H1 (cell line): ENCODE data around the gene TCF4. TPM values are rescaled to one million over a fixed set of nuclear protein-coding genes. Genes with fewer than 3 reads are reported as not detected.

Experiments
- CTCF ChIA-PET: fragments of 300-600 bp; sonication (Branson Sonifier 250); formaldehyde crosslinking; loops from one replicate; lab custom pipeline; 2021; ENCODE audit not compliant: partially characterized antibody; lab: Charles Lee
- POLR2A ChIA-PET: fragments of 300-600 bp; sonication (Branson Sonifier 250); formaldehyde crosslinking; loops from one replicate; lab custom pipeline; 2021; ENCODE audit warnings: inconsistent platforms; ENCODE audit not compliant: partially characterized antibody; lab: Charles Lee
- DNase-seq, 2 experiments: peaks; one replicate each; pipeline versions ENCODE4 v3.0.0 to v3.0.0-alpha.2; 2010 to 2022; ENCODE audit warnings: low spot score in 2 of 2, low read depth in 1 of 2, mixed read lengths in 1 of 2
- FAIRE-seq: peaks from 2 replicates; lab custom pipeline; 2011; peaks lifted over from hg19 to GRCh38; lab: Jason Lieb, UNC
- H2AFZ ChIP-seq: 2 replicates; pipeline ENCODE4 v1.8.1; 2012; ENCODE audit warnings: low read length, inconsistent platforms
- H2AK5ac ChIP-seq: 2 replicates; pipeline ENCODE4 v1.6.1; 2013; ENCODE audit warnings: low read depth, low read length
- H2BK120ac ChIP-seq: replicated peaks from 2 replicates; pipeline ENCODE3; 2013; ENCODE audit warnings: low read depth, low read length, inconsistent platforms
- H2BK12ac ChIP-seq: 2 replicates; pipeline ENCODE4 v1.6.1; 2013; ENCODE audit warnings: low read depth, low read length
- H2BK15ac ChIP-seq: 2 replicates; pipeline ENCODE4 v1.6.1; 2013; ENCODE audit warnings: low read length
- H2BK20ac ChIP-seq: 2 replicates; pipeline ENCODE4 v1.6.1; 2013; ENCODE audit warnings: low read length
- H2BK5ac ChIP-seq: 2 replicates; pipeline ENCODE4 v1.6.1; 2013; ENCODE audit warnings: low read depth, low read length
- H3K14ac ChIP-seq: 2 replicates; pipeline ENCODE4 v1.6.1; 2013; ENCODE audit warnings: inconsistent platforms; ENCODE audit not compliant: insufficient read length
- H3K18ac ChIP-seq: 2 replicates; pipeline ENCODE4 v1.6.1; 2013; ENCODE audit warnings: low read length; ENCODE audit errors: extremely low read depth
- H3K23ac ChIP-seq: 2 replicates; pipeline ENCODE4 v1.6.1; 2013; ENCODE audit warnings: inconsistent platforms; ENCODE audit not compliant: insufficient read length
- H3K23me2 ChIP-seq: 2 replicates; pipeline ENCODE4 v1.6.1; 2013; ENCODE audit warnings: low read depth, low read length
- H3K27ac ChIP-seq: 2 replicates; pipeline ENCODE4 v1.6.1; 2011; ENCODE audit warnings: low read depth, low read length, inconsistent platforms
- H3K27me3 ChIP-seq, 4 experiments: replicated peaks in 1 of 4; 1 replicate in 1 of 4; 2 replicates in 3 of 4; pipeline versions ENCODE4 v1.6.1 to v1.8.1; 2011 to 2013; ENCODE audit warnings: low read length in 3 of 4, mild to moderate bottlenecking in 3 of 4, inconsistent platforms in 2 of 4, mixed read lengths in 2 of 4, moderate library complexity in 1 of 4; ENCODE audit not compliant: control insufficient read depth in 3 of 4, insufficient read depth in 3 of 4; ENCODE audit errors: extremely low read depth in 1 of 4
- H3K36me3 ChIP-seq, 4 experiments: 2 replicates each; pipeline versions ENCODE4 v1.6.1 to v1.8.1; 2011 to 2013; ENCODE audit warnings: mild to moderate bottlenecking in 4 of 4, low read length in 3 of 4, moderate library complexity in 2 of 4, control low read depth in 1 of 4, inconsistent platforms in 1 of 4; ENCODE audit not compliant: insufficient read depth in 4 of 4, control insufficient read depth in 2 of 4
- H3K4ac ChIP-seq: replicated peaks from 2 replicates; pipeline ENCODE3; 2013; ENCODE audit warnings: low read length, low read depth, mixed read lengths, inconsistent platforms; ENCODE audit not compliant: insufficient read length
- H3K4me1 ChIP-seq, 4 experiments: replicated peaks in 1 of 4; 1 replicate in 1 of 4; 2 replicates in 3 of 4; pipeline versions ENCODE4 v1.6.1 to v1.8.1; 2011 to 2013; ENCODE audit warnings: low read length in 3 of 4, inconsistent platforms in 2 of 4, mixed read lengths in 1 of 4; ENCODE audit not compliant: insufficient read depth in 4 of 4, control insufficient read depth in 3 of 4
- H3K4me2 ChIP-seq, 2 experiments: 2 replicates each; pipeline versions ENCODE4 v1.6.1 to v1.8.1; 2011 to 2013; ENCODE audit warnings: low read depth in 2 of 2, low read length in 2 of 2, control low read depth in 1 of 2, inconsistent platforms in 1 of 2, mild to moderate bottlenecking in 1 of 2; ENCODE audit not compliant: insufficient read depth in 1 of 2
- H3K4me3 ChIP-seq, 4 experiments: fragments of 200-600, 300-600 bp in 1 of 4; sonication (generic), shearing (Covaris generic), sonication (Bioruptor Twin) in 1 of 4; 2 replicates each; pipeline versions ENCODE4 v1.5.1 to v1.8.1; 2011 to 2016; ENCODE audit warnings: low read length in 4 of 4, low read depth in 3 of 4, control low read depth in 2 of 4, inconsistent platforms in 2 of 4, mild to moderate bottlenecking in 2 of 4, mixed read lengths in 1 of 4, moderate library complexity in 1 of 4; ENCODE audit not compliant: insufficient read depth in 2 of 4; ENCODE audit errors: extremely low read depth in 1 of 4
- H3K56ac ChIP-seq: replicated peaks from 2 replicates; pipeline ENCODE3; 2013; ENCODE audit warnings: low read depth, mild to moderate bottlenecking, mixed read lengths, low read length, inconsistent platforms; ENCODE audit not compliant: insufficient read length
- H3K79me1 ChIP-seq: 2 replicates; pipeline ENCODE4 v1.6.1; 2013; ENCODE audit warnings: low read depth, low read length, control low read depth
- H3K79me2 ChIP-seq, 2 experiments: 2 replicates each; pipeline versions ENCODE4 v1.6.1 to v1.8.1; 2012 to 2013; ENCODE audit warnings: low read length in 2 of 2, mild to moderate bottlenecking in 2 of 2, inconsistent platforms in 1 of 2; ENCODE audit not compliant: insufficient read depth in 2 of 2, control insufficient read depth in 1 of 2
- H3K9ac ChIP-seq, 4 experiments: replicated peaks in 1 of 4; 1 replicate in 1 of 4; 2 replicates in 3 of 4; pipeline versions ENCODE4 v1.6.1 to v1.8.1; 2011 to 2013; ENCODE audit warnings: low read depth in 3 of 4, low read length in 3 of 4, control low read depth in 2 of 4, mild to moderate bottlenecking in 2 of 4, moderate library complexity in 2 of 4, inconsistent platforms in 1 of 4; ENCODE audit errors: extremely low read depth in 1 of 4
- H3K9me3 ChIP-seq, 2 experiments: 2 replicates each; pipeline versions ENCODE4 v1.6.1 to v1.8.1; 2012 to 2013; ENCODE audit warnings: mild to moderate bottlenecking in 2 of 2, moderate library complexity in 2 of 2, control low read depth in 1 of 2, inconsistent platforms in 1 of 2, low read depth in 1 of 2, low read length in 1 of 2, mixed read lengths in 1 of 2; ENCODE audit not compliant: insufficient read depth in 2 of 2
- H4K20me1 ChIP-seq, 2 experiments: replicated peaks in 1 of 2; 2 replicates each; pipeline versions ENCODE3 to v1.8.1; 2011 to 2013; ENCODE audit warnings: inconsistent platforms in 2 of 2, low read length in 2 of 2, mild to moderate bottlenecking in 1 of 2; ENCODE audit not compliant: insufficient read depth in 2 of 2, control insufficient read depth in 1 of 2
- H4K5ac ChIP-seq: 2 replicates; pipeline ENCODE4 v1.6.1; 2013; ENCODE audit warnings: low read length, low read depth, mixed read lengths, inconsistent platforms; ENCODE audit not compliant: insufficient read length
- H4K8ac ChIP-seq: 2 replicates; pipeline ENCODE4 v1.8.0; 2013; ENCODE audit warnings: mild to moderate bottlenecking, moderate library complexity, low read length, inconsistent platforms; ENCODE audit not compliant: insufficient read depth; ENCODE audit errors: extremely low read depth
- H4K91ac ChIP-seq: replicated peaks from 2 replicates; pipeline ENCODE3; 2013; ENCODE audit warnings: low read length, mixed read lengths, inconsistent platforms; ENCODE audit not compliant: insufficient read length
- JUND ChIP-seq: IDR thresholded peaks from 2 replicates; pipeline ENCODE4 v1.6.1; 2011; ENCODE audit warnings: mild to moderate bottlenecking, improper control_type of control experiment, low read length
- NANOG ChIP-seq: IDR thresholded peaks from 2 replicates; pipeline ENCODE4 v1.6.1; 2011; ENCODE audit warnings: low read length, low read depth, mild to moderate bottlenecking, inconsistent platforms; ENCODE audit not compliant: insufficient read depth, poor library complexity, severe bottlenecking
- SAP30 ChIP-seq: fragments of 300-600 bp; sonication (generic); IDR thresholded peaks from 2 replicates; pipeline ENCODE4 v1.7.1; 2012; ENCODE audit warnings: low read length, moderate library complexity, mild to moderate bottlenecking, inconsistent platforms; ENCODE audit not compliant: insufficient read depth, insufficient replicate concordance
- SIN3A ChIP-seq, 2 experiments: IDR thresholded peaks in 1 of 2; conservative IDR thresholded peaks in 1 of 2; 2 replicates each; pipeline ENCODE4 v1.6.1; 2011 to 2012; ENCODE audit warnings: low read length in 2 of 2, improper control_type of control experiment in 1 of 2, low read depth in 1 of 2, mild to moderate bottlenecking in 1 of 2
- SIX5 ChIP-seq: IDR thresholded peaks from 2 replicates; pipeline ENCODE4 v1.6.1; 2011; ENCODE audit warnings: mild to moderate bottlenecking, low read depth, low read length
- ZNF274 ChIP-seq: IDR thresholded peaks from 2 replicates; pipeline ENCODE4 v1.7.0; 2012; ENCODE audit warnings: low read length, borderline replicate concordance; ENCODE audit errors: extremely low read depth
- WGBS, 2 experiments: shearing (Covaris generic) in 1 of 2; methylation state at CpG; one replicate each; pipeline versions ENCODE4 v1.1.6 to v1.1.7; 2013 to 2015; ENCODE audit warnings: low lambda C conversion rate in 2 of 2, mixed read lengths in 2 of 2, inconsistent platforms in 1 of 2, low coverage in 1 of 2, missing lambda C conversion rate in 1 of 2; ENCODE audit not compliant: insufficient replicate concordance in 2 of 2, insufficient coverage in 1 of 2, insufficient read length in 1 of 2; ENCODE audit errors: extremely low coverage in 1 of 2, missing lambda C conversion rate in 1 of 2; 5-methylcytosine and 5-hydroxymethylcytosine counted together
- polyA plus RNA-seq, 7 experiments: library from polyadenylated mRNA; depleted of rRNA in 3 of 7; stranded (reverse) in 5 of 7; unstranded in 2 of 7; fragments of >200 nt in 5 of 7; fragments of 200-250 nt in 2 of 7; gene quantifications; 1 replicate in 5 of 7; 2 replicates in 1 of 7; 4 replicates in 1 of 7; pipeline versions ENCODE4 v1.2.1 to v1.2.3, GENCODE V29; 2011 to 2013; ENCODE audit warnings: missing spikeins in 2 of 7, mixed read lengths in 2 of 7
- total RNA-seq: library from RNA; stranded (reverse); fragmentation: NEBNext Ultra II Directional; extraction: Animal tissue kit (Norgen Biotek cat#: 25700); gene quantifications from 2 replicates; pipeline ENCODE4 v1.2.1, GENCODE V29; 2021

The TCF4 gene
- total and polyA plus RNA-seq, 2 of the 8 experiments (the other 6 are each of a cell fraction or from before 2014, with no cell fraction given): 59.3 to 118 TPM

DNA sequence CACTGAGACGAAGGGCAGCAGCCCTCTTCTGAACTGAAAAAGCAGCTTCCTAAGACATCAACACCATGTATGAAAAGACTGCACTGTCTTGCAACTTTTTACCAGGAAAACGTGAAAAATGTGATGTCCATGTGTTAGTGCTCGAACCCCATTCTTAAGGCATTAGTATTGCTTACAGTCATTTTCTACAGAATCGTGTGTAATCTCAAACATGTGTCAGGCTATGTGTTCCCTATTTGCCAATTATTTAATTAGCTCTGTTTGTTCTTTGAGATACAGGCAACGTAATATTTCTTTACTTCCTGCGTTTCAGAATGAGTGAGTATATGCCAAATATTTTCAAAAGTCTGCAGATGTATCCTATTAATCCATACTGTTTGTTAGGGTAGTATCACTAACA is 321.0 kb downstream of the TCF4 start:
- no peak overlapping the region for H3K4me2 ChIP-seq
- no peak overlapping the region for H3K56ac ChIP-seq
- no peak overlapping the region for H4K91ac ChIP-seq
- H3K4me3 ChIP-seq: no peak overlapping the region
- no peak overlapping the region for H3K18ac ChIP-seq
- H3K4me1 ChIP-seq: peaks cover 0 to 7% (median 5%) of the 10 kb centered on the region in 4 experiments; a peak in 4 of 7 replicates
- H3K79me1 ChIP-seq: no peaks in the 10 kb centered on the region
- DNase-seq: no peak
- H2BK12ac ChIP-seq: no peak overlapping the region
- no peak overlapping the region for H3K14ac ChIP-seq
- no peak overlapping the region for H2BK15ac ChIP-seq
- no peak overlapping the region for H4K5ac ChIP-seq
- H4K20me1 ChIP-seq: no peaks in the 10 kb centered on the region
- no peak overlapping the region for H3K23ac ChIP-seq
- no peak for FAIRE-seq
- H3K4ac ChIP-seq: no peak overlapping the region
- H3K36me3 ChIP-seq: peaks cover 0 to 29% (median 18%) of the 10 kb centered on the region in 4 experiments; a peak in 4 of 8 replicates
- H3K9ac ChIP-seq: no peak overlapping the region
- no peak overlapping the region for H3K27ac ChIP-seq
- no peaks in the 10 kb centered on the region for H3K79me2 ChIP-seq
- no peak overlapping the region for H2AK5ac ChIP-seq
- H2BK5ac ChIP-seq: no peak overlapping the region
- ChIA-PET POLR2A (no interaction called here), CTCF (interaction anchor here (0.6 to 4.5 kb wide), 5 partner anchors 8 to 509 kb away, joined by 3 to 17 read pairs (median 3); no protein-coding TSS in a partner anchor)
- 90% methylated on average over 6 of the region's 6 CpGs; no CpG with 5 or more reads in 1 of the 2 experiments for WGBS, 2 experiments
- H2AFZ ChIP-seq: no peak overlapping the region
- no peak overlapping the region for H4K8ac ChIP-seq
- no peak overlapping the region for H2BK120ac ChIP-seq
- no peaks in the 10 kb centered on the region for H3K27me3 ChIP-seq
- no peak for TF ChIP-seq SIX5
- no peak for TF ChIP-seq SAP30
- TF ChIP-seq JUND: no peak
- no peak for TF ChIP-seq ZNF274
- TF ChIP-seq SIN3A (conservative IDR thresholded peaks at IDR 0.05 in 1 of 2, IDR thresholded peaks at IDR 0.05 in 1 of 2; ENCODE audit: low read depth in 1 of 2, low read length in 2 of 2): no peak
- TF ChIP-seq NANOG: no peak
- TF ChIP-seq, all 59 proteins: peak for 0
- H2BK20ac ChIP-seq: no peak overlapping the region
- H3K23me2 ChIP-seq: no peaks in the 10 kb centered on the region
- no peaks in the 10 kb centered on the region for H3K9me3 ChIP-seq
